GM12878 (cell line): Measurements from ENCODE around the gene DNAAF1. TPM values are rescaled to one million over a fixed set of nuclear protein-coding genes. Genes with fewer than 3 reads are reported as not detected.

Experiments used
- ATAC-seq: fragments of 200-7000 bp; cut with Tn5 transposase; 3 replicates; pipeline ENCODE4 v1.9.1; 2020; ENCODE audit warnings: mild to moderate bottlenecking, moderate library complexity
- BruUV-seq: library from RNA; stranded (reverse); fragments of 400-500 nt; replicated peaks from 2 replicates; lab custom pipeline; 2021; lab: Mats Ljungman, UMichigan
- CTCF ChIA-PET: fragments of 300-600 bp; sonication (Branson Sonifier 250); formaldehyde crosslinking; extraction: SDS; loops from one replicate; lab custom pipeline; 2021; ENCODE audit warnings: inconsistent platforms; lab: Yijun Ruan, JAX
- POLR2A ChIA-PET: fragments of 350-600 bp; formaldehyde crosslinking; extraction: SDS; loops from one replicate; lab custom pipeline; 2021; ENCODE audit warnings: inconsistent platforms; lab: Charles Lee
- RAD21 ChIA-PET: fragments of 300-600 bp; sonication (Branson Sonifier 250); formaldehyde crosslinking; loops from one replicate; lab custom pipeline; 2023; ENCODE audit warnings: antibody characterized with exemption; ENCODE audit not compliant: unreplicated experiment; lab: Charles Lee
- SMC1A ChIA-PET: fragments of 300-600 bp; sonication (Branson Sonifier 250); formaldehyde crosslinking; loops from one replicate; lab custom pipeline; 2023; ENCODE audit not compliant: unreplicated experiment, uncharacterized antibody; lab: Charles Lee
- DNase-seq: peaks from one replicate; pipeline ENCODE4 v3.0.0-alpha.2; 2011; ENCODE audit warnings: low read depth, low spot score
- FAIRE-seq: peaks from 3 replicates; lab custom pipeline; 2011; peaks lifted over from hg19 to GRCh38; lab: Jason Lieb, UNC
- H2AFZ ChIP-seq: 2 replicates; pipeline ENCODE4 v1.6.0; 2011; ENCODE audit warnings: low read depth, low read length, control low read depth; ENCODE audit not compliant: control insufficient read depth
- H3K27ac ChIP-seq: 2 replicates; pipeline ENCODE4 v1.5.1; 2011; ENCODE audit warnings: control low read depth; ENCODE audit not compliant: control insufficient read depth, insufficient read depth
- H3K27me3 ChIP-seq, 2 experiments: replicated peaks in 1 of 2; 2 replicates each; pipeline versions ENCODE4 v1.6.0 to v1.6.1; 2011; ENCODE audit warnings: low read length in 1 of 2; ENCODE audit not compliant: control insufficient read depth in 2 of 2, insufficient read depth in 2 of 2
- H3K36me3 ChIP-seq, 2 experiments: 2 replicates each; pipeline ENCODE4 v1.5.1; 2011; ENCODE audit warnings: low read length in 1 of 2; ENCODE audit not compliant: control insufficient read depth in 2 of 2, insufficient read depth in 2 of 2
- H3K4me1 ChIP-seq: 2 replicates; pipeline ENCODE4 v1.6.1; 2011; ENCODE audit warnings: mild to moderate bottlenecking, low read length, moderate library complexity, mixed read lengths; ENCODE audit not compliant: control insufficient read depth, insufficient read depth
- H3K4me2 ChIP-seq: 2 replicates; pipeline ENCODE4 v1.6.0; 2011; ENCODE audit warnings: control low read depth; ENCODE audit not compliant: control insufficient read depth, insufficient read depth
- H3K4me3 ChIP-seq: fragments of 200-600 bp; sonication (generic); 2 replicates; pipeline ENCODE4 v1.5.1; 2016
- H3K79me2 ChIP-seq: 2 replicates; pipeline ENCODE4 v1.6.0; 2011; ENCODE audit warnings: low read length; ENCODE audit not compliant: control insufficient read depth, insufficient read depth
- H3K9ac ChIP-seq: 2 replicates; pipeline ENCODE4 v1.8.0; 2011; ENCODE audit warnings: low read length, control low read depth, mixed read lengths; ENCODE audit not compliant: control insufficient read depth, insufficient read depth
- H3K9me3 ChIP-seq: replicated peaks from 3 replicates; pipeline ENCODE4 v1.5.1; 2011; ENCODE audit warnings: mild to moderate bottlenecking, low read length; ENCODE audit not compliant: control insufficient read depth, insufficient read depth
- H4K20me1 ChIP-seq: 2 replicates; pipeline ENCODE4 v1.6.0; 2011; ENCODE audit not compliant: control insufficient read depth, insufficient read depth
- BRCA1 ChIP-seq: IDR thresholded peaks from 2 replicates; pipeline ENCODE4 v1.6.1; 2011; ENCODE audit warnings: low read depth, low read length, improper control_type of control experiment
- FOXK2 ChIP-seq: fragments of 450-650 bp; IDR thresholded peaks from 2 replicates; pipeline ENCODE4 v1.6.1; 2017; ENCODE audit warnings: mild to moderate bottlenecking, moderate library complexity
- RELA ChIP-seq: fragments of 450-650 bp; IDR thresholded peaks from 2 replicates; pipeline ENCODE4 v1.8.0; 2014; ENCODE audit warnings: borderline replicate concordance; ENCODE audit not compliant: partially characterized antibody
- TCF12 ChIP-seq: IDR thresholded peaks from 2 replicates; pipeline ENCODE4 v1.6.1; 2011; ENCODE audit warnings: low read depth, mild to moderate bottlenecking, low read length
- ZNF622 ChIP-seq: fragments of 450-650 bp; IDR thresholded peaks from 2 replicates; pipeline ENCODE4 v1.6.1; 2017; ENCODE audit warnings: mild to moderate bottlenecking, inconsistent platforms
- WGBS: methylation state at CpG from one replicate; pipeline ENCODE4 v1.1.6; 2016; ENCODE audit warnings: low lambda C conversion rate; ENCODE audit not compliant: insufficient replicate concordance, insufficient coverage; ENCODE audit errors: missing lambda C conversion rate; 5-methylcytosine and 5-hydroxymethylcytosine counted together
- in situ Hi-C: fragments of 300-500 bp; cut with MboI; formaldehyde crosslinking; loops from 9 replicates; pipeline ENCODE4 v1.14.3; 2018; ENCODE audit warnings: mixed read lengths
- intact Hi-C: fragments of 100-400 bp; cut with micrococcal nuclease; formaldehyde crosslinking; loops from one replicate; pipeline ENCODE4 v1.14.2; 2022; ENCODE audit not compliant: unreplicated experiment
- polyA plus RNA-seq, 11 experiments: library from polyadenylated mRNA; depleted of rRNA in 4 of 11; unstranded in 6 of 11; stranded (reverse) in 5 of 11; fragments of >200 nt; fragmentation: Nextera tagmentation in 4 of 11; fragmentation: Illumina TruSeq in 1 of 11; extraction: Ambion mirVana in 4 of 11; extraction: Trizol in 1 of 11; gene quantifications; 1 replicate in 1 of 11; 2 replicates in 10 of 11; pipeline versions ENCODE4 v1.2.1 to v1.2.3, GENCODE V29; 2011 to 2016; ENCODE audit warnings: inconsistent platforms in 2 of 11, missing spikeins in 2 of 11, low read depth in 1 of 11
- total RNA-seq, 4 experiments: library from RNA; depleted of rRNA in 3 of 4; stranded (reverse); fragments of >200 nt in 3 of 4; fragmentation: Illumina TruSeq in 1 of 4; extraction: Trizol in 1 of 4; gene quantifications; 2 replicates each; pipeline versions ENCODE4 v1.2.1 to v1.2.3, GENCODE V29; 2013 to 2021
- TF ChIP-seq, protein P1 (sequence below): IDR thresholded peaks from 2 replicates; pipeline ENCODE4 v1.6.1; 2012; ENCODE audit warnings: low read depth, low read length, improper control_type of control experiment

The DNAAF1 gene
- total and polyA plus RNA-seq, 10 of the 15 experiments (the other 5 are each of a cell fraction or from before 2014, with no cell fraction given) = 0.02 to 0.76 (median 0.08) TPM; not detected in 6

- ATAC-seq = no peak
- RAD21 ChIA-PET = no interaction called here
- no peak overlapping the region for H3K4me2 ChIP-seq
- 40% methylated on average over 11 of the region's 11 CpGs for WGBS
- no peak for TF ChIP-seq BRCA1
- TF ChIP-seq FOXK2 = no peak
- TF ChIP-seq, protein P1, sequence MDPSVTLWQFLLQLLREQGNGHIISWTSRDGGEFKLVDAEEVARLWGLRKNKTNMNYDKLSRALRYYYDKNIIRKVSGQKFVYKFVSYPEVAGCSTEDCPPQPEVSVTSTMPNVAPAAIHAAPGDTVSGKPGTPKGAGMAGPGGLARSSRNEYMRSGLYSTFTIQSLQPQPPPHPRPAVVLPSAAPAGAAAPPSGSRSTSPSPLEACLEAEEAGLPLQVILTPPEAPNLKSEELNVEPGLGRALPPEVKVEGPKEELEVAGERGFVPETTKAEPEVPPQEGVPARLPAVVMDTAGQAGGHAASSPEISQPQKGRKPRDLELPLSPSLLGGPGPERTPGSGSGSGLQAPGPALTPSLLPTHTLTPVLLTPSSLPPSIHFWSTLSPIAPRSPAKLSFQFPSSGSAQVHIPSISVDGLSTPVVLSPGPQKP = no peak
- TF ChIP-seq TCF12 = no peak
- no peak for TF ChIP-seq ZNF622
- TF ChIP-seq RELA = no peak
- no peaks in the 10 kb centered on the region for H3K36me3 ChIP-seq
- H3K27ac ChIP-seq = no peak overlapping the region
- SMC1A ChIA-PET = interaction anchor here (0.9 to 1.4 kb wide), 2 partner anchors 57 to 85 kb away, joined by 4 read pairs; no protein-coding TSS in a partner anchor
- no peaks in the 10 kb centered on the region for H3K79me2 ChIP-seq
- no peaks in the 10 kb centered on the region for H3K27me3 ChIP-seq
- BruUV-seq = no TSS peak
- CTCF ChIA-PET = interaction anchor here (1.3 to 1.6 kb wide), 3 partner anchors 17 to 213 kb away, joined by 3 to 4 read pairs (median 4); partner anchors contain the start of gene TAF1C
- no peak overlapping the region for H3K9ac ChIP-seq
- H4K20me1 ChIP-seq = no peaks in the 10 kb centered on the region
- no peak overlapping the region for H2AFZ ChIP-seq
- in situ Hi-C loops (no loop called here), intact Hi-C loops (no loop called here)
- FAIRE-seq = no peak
- H3K4me1 ChIP-seq = no peaks in the 10 kb centered on the region; the same call in 1 of the 2 replicates
- no peaks in the 10 kb centered on the region; the same call in 2 of the 3 replicates for H3K9me3 ChIP-seq
- POLR2A ChIA-PET = no interaction called here
- no peak for DNase-seq
- H3K4me3 ChIP-seq = no peak overlapping the region
Observed at GRCh38 chr16:84169765-84170310, 24.7 kb downstream of the DNAAF1 start.
